Inflammatory macrophage (primary cell): ENCODE measurements around the gene CSHL1.
"Not testable (repeated sequence)": the region's sequence is repeated elsewhere in the genome, so short reads cannot be mapped to it uniquely, and the experiment has no call there.

Source experiments
- DNase-seq, 2 donors: peaks; one replicate each; pipeline ENCODE4 v3.0.0-alpha.2; 2020 to 2022

Gene CSHL1

DNA sequence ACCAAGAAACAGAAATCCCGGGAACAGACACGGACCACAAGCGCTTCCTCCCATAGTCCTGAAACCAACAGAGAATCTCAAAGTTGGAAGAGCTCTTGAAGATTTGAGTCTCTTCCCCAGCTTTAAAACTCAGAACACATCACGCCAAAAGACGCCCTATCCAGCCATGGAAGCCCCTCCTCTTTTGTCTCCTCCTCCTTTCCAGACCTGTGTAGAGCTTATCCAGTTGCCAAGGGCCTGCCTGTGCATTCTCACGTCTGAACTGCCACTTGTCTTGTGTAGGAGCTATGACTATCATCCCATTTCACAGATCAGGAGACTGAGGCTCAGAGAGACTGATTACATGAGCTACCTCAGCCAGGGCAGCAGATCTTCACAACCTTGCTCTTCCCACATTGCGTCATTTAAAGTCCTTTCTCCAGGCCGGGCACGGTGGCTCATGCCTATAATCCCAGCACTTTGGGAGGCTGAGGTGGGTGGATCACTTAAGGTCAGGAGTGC, 28.4 kb downstream of the CSHL1 start:
- DNase-seq = not testable (repeated sequence)

DNA sequence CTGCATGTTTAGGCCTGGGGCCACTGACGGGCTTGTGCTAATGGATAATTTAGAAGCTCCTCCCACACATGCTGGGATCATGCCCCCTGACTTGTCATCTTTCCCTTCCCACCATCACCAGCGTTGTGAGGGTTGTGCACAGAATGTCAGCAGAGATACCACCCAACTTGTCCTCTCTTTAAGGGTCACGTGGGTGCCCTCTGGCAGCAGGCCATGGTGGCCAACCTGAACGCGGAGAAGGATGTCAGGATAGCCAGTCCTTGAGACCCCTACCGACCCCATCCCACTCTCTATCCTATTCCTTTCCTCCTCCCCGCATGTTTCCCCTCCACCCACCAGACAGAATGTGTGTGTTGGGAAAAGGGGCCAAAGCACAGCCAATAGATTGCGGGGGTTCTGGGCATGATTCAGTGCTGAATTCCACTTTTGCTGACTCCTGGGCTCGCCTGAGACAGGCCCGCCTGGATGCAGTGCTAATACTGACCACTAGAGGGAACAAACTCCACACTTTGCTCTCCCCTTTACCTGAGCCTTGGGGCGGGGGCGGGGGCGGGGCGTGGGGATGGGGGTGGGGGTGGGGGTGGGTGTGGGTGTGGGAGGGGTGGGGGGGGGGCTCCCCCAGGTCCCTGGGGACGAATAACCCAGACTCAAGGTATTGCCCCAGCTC, 29.0 kb downstream of the CSHL1 start, which contains the start of gene GH2:
TSS of gene GH2 (minus strand) at position 10 of the 667 bp plus-strand sequence. CDS start 143 bp downstream, outside the sequence.
- DNase-seq = peak; percentile 48 to 51

DNA sequence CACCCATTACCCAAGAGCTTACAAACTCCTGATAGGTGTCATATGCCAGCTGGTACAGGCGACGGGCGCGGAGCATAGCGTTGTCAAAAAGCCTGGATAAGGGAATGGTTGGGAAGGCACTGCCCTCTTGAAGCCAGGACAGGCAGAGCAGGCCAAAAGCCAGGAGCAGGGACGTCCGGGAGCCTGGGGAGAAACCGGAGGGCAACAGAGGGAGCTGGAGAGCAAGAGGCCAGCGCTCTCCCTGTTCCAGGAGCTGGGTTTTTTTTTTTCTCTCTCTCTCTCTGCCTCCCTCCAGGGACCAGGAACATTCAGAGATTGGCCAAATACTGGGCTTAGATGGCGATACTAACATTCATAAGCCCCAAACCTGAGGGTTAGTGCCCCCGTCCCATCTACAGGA, 29.7 kb downstream of the CSHL1 start:
- not testable (repeated sequence) for DNase-seq

DNA sequence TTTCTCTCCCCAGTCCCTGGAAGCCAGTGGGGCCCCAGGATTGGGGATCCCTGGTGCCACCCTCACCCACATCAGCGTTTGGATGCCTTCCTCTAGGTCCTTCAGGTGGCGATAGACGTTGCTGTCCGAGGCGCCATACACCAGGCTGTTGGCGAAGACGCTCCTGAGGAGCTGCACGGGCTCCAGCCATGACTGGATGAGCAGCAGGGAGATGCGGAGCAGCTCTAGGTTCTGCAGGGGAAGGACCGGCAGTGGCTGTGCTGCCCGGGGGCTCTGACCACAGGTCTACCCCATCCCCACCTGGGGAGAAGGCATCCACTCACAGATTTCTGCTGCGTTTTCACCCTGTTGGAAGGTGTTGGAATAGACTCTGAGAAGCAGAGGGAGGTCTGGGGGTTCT, 30.4 kb downstream of the CSHL1 start:
- DNase-seq = no peak

DNA sequence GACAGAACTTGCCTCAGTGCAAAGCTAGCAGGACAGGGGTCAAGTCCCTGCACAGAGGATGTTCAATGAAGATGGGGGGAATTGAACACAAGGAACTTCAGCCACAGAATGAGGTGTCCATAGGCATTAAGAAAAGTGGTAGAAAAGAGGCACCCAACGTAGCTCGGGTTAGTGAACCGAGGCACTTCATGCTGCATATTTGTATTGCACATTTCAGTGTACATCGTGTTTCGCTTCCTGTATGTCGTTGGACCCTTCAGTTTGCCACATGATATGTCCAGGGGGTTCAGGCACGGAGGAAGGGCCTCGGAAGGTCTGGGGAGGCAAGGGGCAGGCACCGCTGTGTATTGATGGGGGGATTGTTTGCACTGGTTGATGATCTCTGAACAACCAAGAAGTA, 32.6 kb downstream of the CSHL1 start:
- DNase-seq = not testable (repeated sequence)

DNA sequence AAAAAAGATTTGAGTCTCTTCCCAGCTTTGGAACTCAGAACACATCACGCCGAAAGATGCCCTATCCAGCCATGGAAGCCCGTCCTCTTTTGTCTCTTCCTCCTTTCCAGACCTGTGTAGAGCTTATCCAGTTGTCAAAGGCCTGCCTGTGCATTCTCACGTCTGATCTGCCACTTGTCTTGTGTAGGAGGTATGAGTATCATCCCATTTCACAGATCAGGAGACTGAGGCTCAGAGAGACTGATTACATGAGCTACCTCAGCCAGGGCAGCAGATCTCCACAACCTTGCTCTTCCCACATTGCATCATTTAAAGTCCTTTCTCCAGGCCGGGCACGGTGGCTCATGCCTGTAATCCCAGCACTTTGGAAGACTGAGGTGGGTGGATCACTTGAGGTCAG, 36.4 kb downstream of the CSHL1 start:
- not testable (repeated sequence) for DNase-seq

DNA sequence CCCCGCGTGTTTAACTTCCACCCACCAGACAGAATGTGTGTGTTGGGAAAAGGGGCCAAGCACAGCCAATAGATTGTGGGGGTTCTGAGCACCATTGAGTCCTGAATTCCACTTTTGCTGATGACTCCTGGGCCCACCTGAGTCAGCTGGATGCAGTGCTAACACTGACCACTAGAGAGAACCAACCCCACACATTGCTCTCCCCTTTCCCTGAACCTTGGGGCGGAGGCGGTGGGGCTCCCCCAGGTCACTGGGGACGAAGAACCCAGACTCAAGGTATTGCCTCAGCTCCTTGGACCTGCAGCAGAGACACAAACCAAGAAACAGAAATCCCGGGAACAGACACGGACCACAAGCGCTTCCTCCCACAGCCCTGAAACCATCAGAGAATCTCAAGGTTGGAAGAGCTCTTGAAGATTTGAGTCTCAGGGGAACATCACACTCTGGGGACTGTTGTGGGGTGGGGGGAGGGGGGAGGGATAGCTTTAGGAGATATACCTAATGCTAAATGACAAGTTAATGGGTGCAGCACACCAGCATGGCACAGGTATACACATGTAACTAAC, 36.9 kb downstream of the CSHL1 start:
- DNase-seq = not testable (repeated sequence)

DNA sequence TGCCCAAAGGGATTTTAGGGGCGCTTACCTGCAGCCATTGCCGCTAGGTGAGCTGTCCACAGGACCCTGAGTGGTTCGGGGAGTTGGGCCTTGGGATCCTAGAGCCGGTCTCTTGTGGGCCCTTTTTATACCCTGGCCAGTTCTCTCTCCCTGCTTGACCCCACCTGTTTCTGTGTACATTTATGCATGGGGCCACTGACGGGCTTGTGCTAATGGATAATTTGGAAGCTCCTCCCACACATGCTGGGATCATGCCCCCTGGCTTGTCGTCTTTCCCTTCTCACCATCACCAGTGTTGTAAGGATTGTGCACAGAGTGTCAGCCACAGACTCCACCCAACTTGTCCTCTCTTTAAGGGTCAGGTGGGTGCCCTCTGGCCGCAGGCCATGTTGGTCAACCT, 37.5 kb downstream of the CSHL1 start, which contains the start of gene CSH2:
TSS of gene CSH2 (minus strand) at position 101 of the 400 bp plus-strand sequence. CDS start at position 38, 63 bp downstream.
- not testable (repeated sequence) for DNase-seq

DNA sequence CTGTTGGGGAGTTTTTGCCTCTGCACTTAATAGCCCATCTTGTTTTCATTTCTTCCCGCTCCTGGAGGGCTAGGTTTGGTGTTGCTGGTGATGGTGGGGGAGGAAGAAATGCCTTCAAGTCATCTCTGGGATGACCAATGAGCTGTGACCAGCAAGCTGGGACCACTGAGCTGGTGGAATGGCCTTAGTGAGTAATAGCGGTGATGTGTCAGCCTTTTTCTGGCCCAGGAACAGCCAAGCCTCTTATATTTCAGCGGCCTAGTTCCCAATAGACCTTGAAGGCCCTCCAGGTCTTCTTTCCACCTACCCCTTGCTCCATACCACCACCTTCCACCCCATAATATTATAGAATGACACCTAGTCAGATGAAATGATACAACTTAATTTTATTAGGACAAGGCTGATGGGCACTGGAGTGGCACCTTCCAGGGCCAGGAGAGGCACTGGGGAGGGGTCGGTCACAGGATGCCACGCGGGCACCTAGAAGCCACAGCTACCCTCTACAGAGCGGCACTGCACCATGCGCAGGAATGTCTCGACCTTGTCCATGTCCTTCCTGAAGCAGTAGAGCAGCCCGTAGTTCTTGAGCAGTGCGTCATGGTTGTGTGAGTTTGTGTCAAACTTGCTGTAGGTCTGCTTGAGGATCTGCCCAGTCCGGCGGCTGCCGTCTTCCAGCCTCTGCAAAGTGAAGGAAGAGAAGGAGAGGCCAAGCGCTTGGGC, 39.3 kb downstream of the CSHL1 start:
- DNase-seq = not testable (repeated sequence)

DNA sequence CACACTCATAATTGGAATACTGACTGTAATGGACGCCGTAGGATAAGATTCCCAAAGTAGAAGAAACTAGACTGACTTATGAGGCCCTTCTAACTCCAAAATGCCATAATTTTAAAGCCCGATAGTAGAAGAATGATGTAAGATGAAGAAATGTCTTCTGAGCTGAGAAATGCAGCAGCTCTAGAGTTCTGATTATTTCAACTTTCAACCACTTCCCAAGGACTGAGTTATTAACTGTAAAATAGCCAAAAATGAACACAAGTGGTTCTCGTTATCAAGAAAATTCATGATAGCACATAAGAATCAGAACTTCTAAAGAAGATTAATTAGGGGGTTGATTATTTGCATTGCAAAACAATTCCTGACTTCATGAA, 40.8 kb downstream of the CSHL1 start:
- DNase-seq = not testable (repeated sequence)

DNA sequence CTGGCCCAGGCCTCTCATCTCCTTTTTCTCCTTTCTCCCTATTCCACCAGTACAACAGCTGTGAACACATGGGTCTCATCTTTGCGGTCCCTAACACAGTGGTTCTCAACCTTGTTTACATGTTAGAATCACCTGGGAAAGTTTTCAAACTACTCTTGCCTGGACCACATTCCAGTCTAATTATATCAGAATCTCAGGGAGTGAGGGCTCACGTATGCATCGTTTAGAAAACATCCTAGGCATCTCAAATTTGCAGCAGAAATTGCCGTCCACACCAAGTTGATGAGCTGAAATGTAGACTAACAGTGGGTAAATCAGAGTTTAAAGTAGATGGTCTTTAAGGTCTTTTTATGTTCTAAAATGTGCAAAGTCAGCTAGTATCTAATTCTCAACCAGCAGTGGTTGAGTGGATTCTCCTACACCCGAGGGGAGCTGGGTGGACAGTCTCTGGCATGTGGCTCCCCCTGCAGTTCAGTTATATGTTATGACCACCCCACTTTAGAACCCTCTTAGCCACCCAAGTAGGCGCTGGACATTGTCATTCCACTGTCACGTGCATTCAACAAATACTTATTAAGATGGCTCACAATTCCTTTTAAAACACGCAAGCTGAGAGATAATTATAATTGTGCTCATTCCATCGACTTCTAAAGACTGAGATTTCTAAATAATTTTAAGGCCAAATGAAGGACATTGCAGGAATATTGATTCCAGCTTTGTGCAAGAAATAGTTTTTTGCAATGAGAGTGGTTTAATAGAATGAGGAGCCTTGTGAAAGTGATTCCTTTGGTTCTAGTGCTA, 41.4 kb downstream of the CSHL1 start:
- not testable (repeated sequence) for DNase-seq

DNA sequence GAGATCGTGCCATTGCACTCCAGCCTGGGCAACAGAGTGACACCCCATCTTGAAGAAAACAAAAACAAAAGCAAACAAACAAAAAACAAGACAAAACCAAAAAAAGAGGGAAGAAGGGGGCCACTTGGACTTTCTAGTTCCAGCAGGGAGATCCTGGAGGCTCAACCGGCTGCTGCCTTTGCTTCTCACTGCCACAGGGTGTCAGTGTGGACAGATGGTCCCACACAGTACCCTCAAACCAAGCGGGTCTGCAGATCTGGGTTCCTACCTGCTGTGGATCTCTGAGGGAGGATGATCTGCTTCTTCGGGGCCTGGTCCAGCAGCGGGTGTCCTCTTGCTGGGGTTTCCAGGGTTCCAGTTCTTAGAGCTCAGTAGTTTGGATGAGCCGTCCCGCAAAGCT, 44.4 kb downstream of the CSHL1 start:
- peak in 1 of 2 donors; percentile 10 for DNase-seq
